ENCODE results near the gene S100A6. TPM values are rescaled to one million over a fixed set of nuclear protein-coding genes. Genes with fewer than 3 reads are reported as not detected.

Gene S100A6
- total RNA-seq, 2 donors from 2014 or later: 3.7 to 7.5 TPM

DNA sequence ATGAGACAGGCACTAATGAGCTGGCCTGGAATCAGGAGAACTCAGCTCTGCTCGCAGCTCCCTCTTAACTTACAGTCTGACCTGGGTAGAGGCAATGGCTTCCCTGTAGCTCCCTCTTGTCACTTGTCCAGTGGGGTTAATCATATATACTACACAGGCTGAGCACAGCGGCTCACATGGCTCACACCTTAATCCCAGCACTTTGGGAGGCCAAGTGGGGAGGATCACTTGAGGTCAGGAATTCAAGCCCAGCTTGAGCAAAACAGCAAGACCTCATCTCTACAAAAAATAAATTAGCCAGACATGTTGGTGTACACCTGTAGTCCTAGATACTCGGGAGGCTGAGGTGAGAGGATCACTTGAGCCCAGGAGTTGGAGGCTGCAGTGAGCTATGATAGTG, 4.2 kb downstream of the S100A6 start:
- H3K4me1 Mint-ChIP-seq: peaks cover 25% of the 10 kb centered on the region
- no peaks in the 10 kb centered on the region for H3K36me3 Mint-ChIP-seq (ENCODE audit: low read depth)
- no peak overlapping the region for H3K9ac ChIP-seq (ENCODE audit: extremely low read depth, low read length, poor library complexity, severe bottlenecking)
- WGBS, 2 experiments (ENCODE audit: insufficient coverage in 1 of 2, insufficient read length in 1 of 2): 94 to 97% methylated on average over 2 to 3 of the region's 3 CpGs
- TF ChIP-seq, protein P1, sequence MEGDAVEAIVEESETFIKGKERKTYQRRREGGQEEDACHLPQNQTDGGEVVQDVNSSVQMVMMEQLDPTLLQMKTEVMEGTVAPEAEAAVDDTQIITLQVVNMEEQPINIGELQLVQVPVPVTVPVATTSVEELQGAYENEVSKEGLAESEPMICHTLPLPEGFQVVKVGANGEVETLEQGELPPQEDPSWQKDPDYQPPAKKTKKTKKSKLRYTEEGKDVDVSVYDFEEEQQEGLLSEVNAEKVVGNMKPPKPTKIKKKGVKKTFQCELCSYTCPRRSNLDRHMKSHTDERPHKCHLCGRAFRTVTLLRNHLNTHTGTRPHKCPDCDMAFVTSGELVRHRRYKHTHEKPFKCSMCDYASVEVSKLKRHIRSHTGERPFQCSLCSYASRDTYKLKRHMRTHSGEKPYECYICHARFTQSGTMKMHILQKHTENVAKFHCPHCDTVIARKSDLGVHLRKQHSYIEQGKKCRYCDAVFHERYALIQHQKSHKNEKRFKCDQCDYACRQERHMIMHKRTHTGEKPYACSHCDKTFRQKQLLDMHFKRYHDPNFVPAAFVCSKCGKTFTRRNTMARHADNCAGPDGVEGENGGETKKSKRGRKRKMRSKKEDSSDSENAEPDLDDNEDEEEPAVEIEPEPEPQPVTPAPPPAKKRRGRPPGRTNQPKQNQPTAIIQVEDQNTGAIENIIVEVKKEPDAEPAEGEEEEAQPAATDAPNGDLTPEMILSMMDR (conservative IDR thresholded peaks at IDR 0.05): no peak
- H3K27me3 Mint-ChIP-seq (ENCODE audit: insufficient read depth): peaks cover 24% of the 10 kb centered on the region
- no peaks in the 10 kb centered on the region for H3K36me3 ChIP-seq (ENCODE audit: control insufficient read depth, insufficient read depth, low read length)
- H3K4me1 ChIP-seq (ENCODE audit: control insufficient read depth, insufficient read depth, low read length): peaks cover 6% of the 10 kb centered on the region
- H3K4me3 Mint-ChIP-seq: no peak overlapping the region
- no peaks in the 10 kb centered on the region for H3K9me3 Mint-ChIP-seq
- H3K27ac ChIP-seq (ENCODE audit: low read depth, low read length): no peak overlapping the region
- H3K27ac Mint-ChIP-seq: no peak overlapping the region
- no peaks in the 10 kb centered on the region for H3K9me3 ChIP-seq (ENCODE audit: control insufficient read depth, low read length)
- DNase-seq: peak; percentile 13
- no peak overlapping the region for H3K4me3 ChIP-seq (ENCODE audit: low read length)
- peaks cover 5% of the 10 kb centered on the region for H3K27me3 ChIP-seq (ENCODE audit: control insufficient read depth, insufficient read depth, low read length, poor library complexity, severe bottlenecking)

GRCh38 chr1:153527683-153528040, 8.1 kb downstream of the S100A6 start:
- H3K36me3 Mint-ChIP-seq (ENCODE audit: low read depth): no peaks in the 10 kb centered on the region
- Histone ChIP-seq H3K9ac (ENCODE audit: extremely low read depth, low read length, poor library complexity, severe bottlenecking) (no peak overlapping the region), H3K36me3 (ENCODE audit: control insufficient read depth, insufficient read depth, low read length) (no peaks in the 10 kb centered on the region), H3K27ac (ENCODE audit: low read depth, low read length) (no peak overlapping the region), H3K27me3 (ENCODE audit: control insufficient read depth, insufficient read depth, low read length, poor library complexity, severe bottlenecking) (no peaks in the 10 kb centered on the region), H3K4me3 (ENCODE audit: low read length) (no peak overlapping the region), H3K4me1 (ENCODE audit: control insufficient read depth, insufficient read depth, low read length) (peaks cover 7% of the 10 kb centered on the region), H3K9me3 (ENCODE audit: control insufficient read depth, low read length) (no peaks in the 10 kb centered on the region)
- peaks cover 12% of the 10 kb centered on the region for H3K27me3 Mint-ChIP-seq (ENCODE audit: insufficient read depth)
- peaks cover under 1% of the 10 kb centered on the region for H3K9me3 Mint-ChIP-seq
- peak; percentile 32 for DNase-seq
- H3K27ac Mint-ChIP-seq: no peak overlapping the region
- H3K4me1 Mint-ChIP-seq: peaks cover 13% of the 10 kb centered on the region
- TF ChIP-seq, protein P1 (conservative IDR thresholded peaks at IDR 0.05): no peak
- 81 to 90% methylated on average over 4 to 5 of the region's 5 CpGs for WGBS, 2 experiments (ENCODE audit: insufficient coverage in 1 of 2, insufficient read length in 1 of 2)
- H3K4me3 Mint-ChIP-seq: no peak overlapping the region

- H3K36me3 ChIP-seq (ENCODE audit: control insufficient read depth, insufficient read depth, low read length): no peaks in the 10 kb centered on the region
- H3K27me3 ChIP-seq (ENCODE audit: control insufficient read depth, insufficient read depth, low read length, poor library complexity, severe bottlenecking): no peaks in the 10 kb centered on the region
- H3K4me1 ChIP-seq (ENCODE audit: control insufficient read depth, insufficient read depth, low read length): peaks cover 3% of the 10 kb centered on the region
- Mint-ChIP-seq H3K27me3 (ENCODE audit: insufficient read depth) (peaks cover 12% of the 10 kb centered on the region), H3K4me3 (no peak overlapping the region), H3K36me3 (ENCODE audit: low read depth) (no peaks in the 10 kb centered on the region), H3K9me3 (peaks cover 4% of the 10 kb centered on the region), H3K27ac (no peak overlapping the region), H3K4me1 (peaks cover 9% of the 10 kb centered on the region)
- H3K9ac ChIP-seq (ENCODE audit: extremely low read depth, low read length, poor library complexity, severe bottlenecking): no peak overlapping the region
- peak; percentile 77 for DNase-seq
- H3K9me3 ChIP-seq (ENCODE audit: control insufficient read depth, low read length): no peaks in the 10 kb centered on the region
- no peak overlapping the region for H3K27ac ChIP-seq (ENCODE audit: low read depth, low read length)
- TF ChIP-seq, protein P1 (conservative IDR thresholded peaks at IDR 0.05): no peak
- no peak overlapping the region for H3K4me3 ChIP-seq (ENCODE audit: low read length)
- 78 to 83% methylated on average over 8 of the region's 8 CpGs for WGBS, 2 experiments (ENCODE audit: insufficient coverage in 1 of 2, insufficient read length in 1 of 2)
These were observed 8.6 kb downstream of the S100A6 start for GRCh38 chr1:153527023-153527682.

All from endodermal cell (in vitro differentiated cells).